ENCODE data around the gene NIT2. TPM values are rescaled to one million over a fixed set of nuclear protein-coding genes. Genes with fewer than 3 reads are reported as not detected.

Gene NIT2
- total and polyA plus RNA-seq, 9 of the 15 experiments (the other 6 are each of a cell fraction or from before 2014, with no cell fraction given), result 11.4 to 62.2 (median 22.1) TPM

DNA sequence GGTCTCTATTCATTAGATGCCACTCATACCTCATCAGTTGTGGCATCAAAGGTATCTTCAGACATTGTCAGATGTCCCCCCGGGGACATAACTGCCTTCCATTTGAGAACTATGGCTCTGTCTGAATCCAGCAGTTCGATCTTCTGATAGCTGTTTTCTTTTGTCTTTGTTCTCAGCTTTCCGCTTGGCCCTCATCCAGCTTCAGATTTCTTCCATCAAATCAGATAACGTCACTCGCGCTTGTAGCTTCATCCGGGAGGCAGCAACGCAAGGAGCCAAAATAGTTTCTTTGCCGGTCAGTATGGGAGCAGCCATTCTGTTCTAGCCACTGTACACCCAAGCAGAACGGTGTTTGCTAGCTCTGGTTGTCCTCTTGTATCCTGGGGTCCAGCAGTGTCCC is 4.4 kb downstream of the NIT2 start:
- Histone ChIP-seq H3K4me1 (replicated peaks in 1 of 2; ENCODE audit: control insufficient read depth in 2 of 2, insufficient read depth in 2 of 2, low read length in 2 of 2) (peaks cover 9 to 14% of the 10 kb centered on the region in 2 experiments; a peak in 4 of 5 replicates), H3K27me3 (ENCODE audit: control insufficient read depth in 2 of 2, insufficient read depth in 2 of 2, low read length in 2 of 2) (no peaks in the 10 kb centered on the region), H3K79me2 (ENCODE audit: control insufficient read depth, insufficient read depth, low read length) (peaks cover 7% of the 10 kb centered on the region; the same call in 2 of the 3 replicates), H3K4me3 (no peak overlapping the region), H3K9me1 (ENCODE audit: control insufficient read depth, insufficient read depth, low read length) (no peaks in the 10 kb centered on the region), H4K20me1 (replicated peaks; ENCODE audit: control insufficient read depth, insufficient read depth, low read length) (no peaks in the 10 kb centered on the region), H3K4me2 (ENCODE audit: insufficient read depth, low read length) (no peak overlapping the region), H3K9ac (ENCODE audit: insufficient read depth in 1 of 2, low read depth in 2 of 2, low read length in 2 of 2) (no peak overlapping the region), H3K36me3 (ENCODE audit: control insufficient read depth, insufficient read depth, low read length) (peaks cover 6% of the 10 kb centered on the region; the same call in 1 of the 3 replicates), H3K27ac (ENCODE audit: extremely low read depth, low read depth, low read length) (no peak overlapping the region), H3K9me3 (replicated peaks; ENCODE audit: control insufficient read depth, insufficient read depth, low read depth, low read length) (no peaks in the 10 kb centered on the region), H2AFZ (ENCODE audit: low read depth, low read length) (no peak overlapping the region)
- TF ChIP-seq NFIC (IDR thresholded peaks at IDR 0.05) (peak; percentile 31; the same call in 1 of the 2 replicates), TFAM (CRISPR knock-in tag; conservative IDR thresholded peaks at IDR 0.05) (no peak)
- 44% methylated on average over 8 of the region's 10 CpGs for WGBS (ENCODE audit: insufficient coverage, low coverage, missing lambda C conversion rate)
- no peak for ATAC-seq
- FAIRE-seq, result no peak
- no peak for DNase-seq (ENCODE audit: extremely low read depth in 1 of 4, low spot score in 3 of 4)
- ChIA-PET POLR2A (interaction anchor here (0.6 to 1.3 kb wide), 2 partner anchors 8 to 10 kb away, joined by 3 to 4 read pairs; no protein-coding TSS in a partner anchor), CTCF (ENCODE audit: low intra/inter-chr PET ratio) (no interaction called here)
- BruUV-seq (replicated peaks), result no TSS peak
- intact Hi-C loops (cut with micrococcal nuclease) (no loop called here), in situ Hi-C loops (cut with MboI) (no loop called here)

DNA sequence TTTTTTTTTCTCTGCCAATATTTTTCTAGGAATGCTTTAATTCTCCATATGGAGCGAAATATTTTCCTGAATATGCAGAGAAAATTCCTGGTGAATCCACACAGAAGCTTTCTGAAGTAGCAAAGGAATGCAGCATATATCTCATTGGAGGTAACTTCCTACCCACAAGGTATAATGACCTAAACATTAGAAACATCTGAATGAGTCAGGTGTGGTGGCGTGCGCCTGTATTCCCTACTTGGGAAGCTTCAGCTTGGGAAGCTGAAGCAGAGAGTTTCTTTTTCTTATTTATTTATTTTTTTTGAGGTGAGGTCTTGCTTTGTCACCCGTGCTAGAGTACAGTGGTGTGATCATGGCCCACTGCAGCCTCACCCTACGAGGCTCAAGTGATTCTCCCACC is 5.2 kb downstream of the NIT2 start:
- Histone ChIP-seq H3K4me3 (no peak overlapping the region), H3K4me2 (ENCODE audit: insufficient read depth, low read length) (no peak overlapping the region), H3K27me3 (ENCODE audit: control insufficient read depth in 2 of 2, insufficient read depth in 2 of 2, low read length in 2 of 2) (no peaks in the 10 kb centered on the region), H3K27ac (ENCODE audit: extremely low read depth, low read depth, low read length) (no peak overlapping the region), H3K9me3 (replicated peaks; ENCODE audit: control insufficient read depth, insufficient read depth, low read depth, low read length) (no peaks in the 10 kb centered on the region), H3K9ac (ENCODE audit: insufficient read depth in 1 of 2, low read depth in 2 of 2, low read length in 2 of 2) (no peak overlapping the region), H3K4me1 (replicated peaks in 1 of 2; ENCODE audit: control insufficient read depth in 2 of 2, insufficient read depth in 2 of 2, low read length in 2 of 2) (peaks cover 7 to 9% of the 10 kb centered on the region in 2 experiments; a peak in 4 of 5 replicates), H2AFZ (ENCODE audit: low read depth, low read length) (no peak overlapping the region), H3K36me3 (ENCODE audit: control insufficient read depth, insufficient read depth, low read length) (peaks cover 6% of the 10 kb centered on the region; the same call in 2 of the 3 replicates), H4K20me1 (replicated peaks; ENCODE audit: control insufficient read depth, insufficient read depth, low read length) (no peaks in the 10 kb centered on the region), H3K9me1 (ENCODE audit: control insufficient read depth, insufficient read depth, low read length) (no peaks in the 10 kb centered on the region), H3K79me2 (ENCODE audit: control insufficient read depth, insufficient read depth, low read length) (peaks cover 6% of the 10 kb centered on the region; the same call in 2 of the 3 replicates)
- POLR2A ChIA-PET, result interaction anchor here (1.3 kb wide), 1 partner anchor 9 kb away, joined by 4 read pairs; no protein-coding TSS in a partner anchor
- 83% methylated on average over 5 of the region's 5 CpGs for WGBS (ENCODE audit: insufficient coverage, low coverage, missing lambda C conversion rate)
- in situ Hi-C loops (cut with MboI), result no loop called here
- ATAC-seq, result no peak
- CTCF ChIA-PET (ENCODE audit: low intra/inter-chr PET ratio), result no interaction called here
- intact Hi-C loops (cut with micrococcal nuclease), result no loop called here
- DNase-seq (ENCODE audit: extremely low read depth in 1 of 4, low spot score in 3 of 4), result no peak
- BruUV-seq (replicated peaks), result no TSS peak
- FAIRE-seq, result no peak
- TF ChIP-seq, protein P1, sequence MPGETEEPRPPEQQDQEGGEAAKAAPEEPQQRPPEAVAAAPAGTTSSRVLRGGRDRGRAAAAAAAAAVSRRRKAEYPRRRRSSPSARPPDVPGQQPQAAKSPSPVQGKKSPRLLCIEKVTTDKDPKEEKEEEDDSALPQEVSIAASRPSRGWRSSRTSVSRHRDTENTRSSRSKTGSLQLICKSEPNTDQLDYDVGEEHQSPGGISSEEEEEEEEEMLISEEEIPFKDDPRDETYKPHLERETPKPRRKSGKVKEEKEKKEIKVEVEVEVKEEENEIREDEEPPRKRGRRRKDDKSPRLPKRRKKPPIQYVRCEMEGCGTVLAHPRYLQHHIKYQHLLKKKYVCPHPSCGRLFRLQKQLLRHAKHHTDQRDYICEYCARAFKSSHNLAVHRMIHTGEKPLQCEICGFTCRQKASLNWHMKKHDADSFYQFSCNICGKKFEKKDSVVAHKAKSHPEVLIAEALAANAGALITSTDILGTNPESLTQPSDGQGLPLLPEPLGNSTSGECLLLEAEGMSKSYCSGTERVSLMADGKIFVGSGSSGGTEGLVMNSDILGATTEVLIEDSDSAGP (CRISPR knock-in tag; IDR thresholded peaks at IDR 0.05), result no peak
- TF ChIP-seq HEY1 (CRISPR knock-in tag; IDR thresholded peaks at IDR 0.05; ENCODE audit: borderline replicate concordance) (no peak), HOXB6 (CRISPR knock-in tag; IDR thresholded peaks at IDR 0.05; ENCODE audit: borderline replicate concordance) (no peak), ZNF217 (CRISPR knock-in tag; IDR thresholded peaks at IDR 0.05) (no peak), FOXK1 (CRISPR knock-in tag; IDR thresholded peaks at IDR 0.05; ENCODE audit: borderline replicate concordance) (no peak), ARID1B (IDR thresholded peaks at IDR 0.05) (no peak), FOXA3 (CRISPR knock-in tag; conservative IDR thresholded peaks at IDR 0.05 in 1 of 2, IDR thresholded peaks at IDR 0.05 in 1 of 2) (no peak)
- TF ChIP-seq, protein P2, sequence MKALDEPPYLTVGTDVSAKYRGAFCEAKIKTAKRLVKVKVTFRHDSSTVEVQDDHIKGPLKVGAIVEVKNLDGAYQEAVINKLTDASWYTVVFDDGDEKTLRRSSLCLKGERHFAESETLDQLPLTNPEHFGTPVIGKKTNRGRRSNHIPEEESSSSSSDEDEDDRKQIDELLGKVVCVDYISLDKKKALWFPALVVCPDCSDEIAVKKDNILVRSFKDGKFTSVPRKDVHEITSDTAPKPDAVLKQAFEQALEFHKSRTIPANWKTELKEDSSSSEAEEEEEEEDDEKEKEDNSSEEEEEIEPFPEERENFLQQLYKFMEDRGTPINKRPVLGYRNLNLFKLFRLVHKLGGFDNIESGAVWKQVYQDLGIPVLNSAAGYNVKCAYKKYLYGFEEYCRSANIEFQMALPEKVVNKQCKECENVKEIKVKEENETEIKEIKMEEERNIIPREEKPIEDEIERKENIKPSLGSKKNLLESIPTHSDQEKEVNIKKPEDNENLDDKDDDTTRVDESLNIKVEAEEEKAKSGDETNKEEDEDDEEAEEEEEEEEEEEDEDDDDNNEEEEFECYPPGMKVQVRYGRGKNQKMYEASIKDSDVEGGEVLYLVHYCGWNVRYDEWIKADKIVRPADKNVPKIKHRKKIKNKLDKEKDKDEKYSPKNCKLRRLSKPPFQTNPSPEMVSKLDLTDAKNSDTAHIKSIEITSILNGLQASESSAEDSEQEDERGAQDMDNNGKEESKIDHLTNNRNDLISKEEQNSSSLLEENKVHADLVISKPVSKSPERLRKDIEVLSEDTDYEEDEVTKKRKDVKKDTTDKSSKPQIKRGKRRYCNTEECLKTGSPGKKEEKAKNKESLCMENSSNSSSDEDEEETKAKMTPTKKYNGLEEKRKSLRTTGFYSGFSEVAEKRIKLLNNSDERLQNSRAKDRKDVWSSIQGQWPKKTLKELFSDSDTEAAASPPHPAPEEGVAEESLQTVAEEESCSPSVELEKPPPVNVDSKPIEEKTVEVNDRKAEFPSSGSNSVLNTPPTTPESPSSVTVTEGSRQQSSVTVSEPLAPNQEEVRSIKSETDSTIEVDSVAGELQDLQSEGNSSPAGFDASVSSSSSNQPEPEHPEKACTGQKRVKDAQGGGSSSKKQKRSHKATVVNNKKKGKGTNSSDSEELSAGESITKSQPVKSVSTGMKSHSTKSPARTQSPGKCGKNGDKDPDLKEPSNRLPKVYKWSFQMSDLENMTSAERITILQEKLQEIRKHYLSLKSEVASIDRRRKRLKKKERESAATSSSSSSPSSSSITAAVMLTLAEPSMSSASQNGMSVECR (CRISPR knock-in tag; IDR thresholded peaks at IDR 0.05), result no peak
